ENCODE measurements around the gene MSANTD2. TPM values are rescaled to one million over a fixed set of nuclear protein-coding genes. Genes with fewer than 3 reads are reported as not detected.
A peak's percentile ranks its signal among the peaks of the same experiment; 100 is the strongest.

The MSANTD2 gene
- total and polyA plus RNA-seq, 9 of the 15 experiments (the other 6 are each of a cell fraction or from before 2014, with no cell fraction given), result 1.3 to 9.9 (median 5.3) TPM

GRCh38 chr11:124807201-124807600 lies 7.0 kb upstream of the MSANTD2 start:
- ChIA-PET POLR2A (no interaction called here), CTCF (ENCODE audit: low intra/inter-chr PET ratio) (no interaction called here)
- Histone ChIP-seq H3K9me1 (ENCODE audit: control insufficient read depth, insufficient read depth, low read length) (no peaks in the 10 kb centered on the region), H3K9me3 (replicated peaks; ENCODE audit: control insufficient read depth, insufficient read depth, low read depth, low read length) (no peaks in the 10 kb centered on the region), H3K27me3 (ENCODE audit: control insufficient read depth in 2 of 2, insufficient read depth in 2 of 2, low read length in 2 of 2) (peaks cover 0 to 12% of the 10 kb centered on the region in 2 experiments; a peak in 4 of 5 replicates), H3K9ac (ENCODE audit: insufficient read depth in 1 of 2, low read depth in 2 of 2, low read length in 2 of 2) (no peak overlapping the region), H3K79me2 (ENCODE audit: control insufficient read depth, insufficient read depth, low read length) (no peaks in the 10 kb centered on the region), H2AFZ (ENCODE audit: low read depth, low read length) (no peak overlapping the region), H3K4me1 (replicated peaks in 1 of 2; ENCODE audit: control insufficient read depth in 2 of 2, insufficient read depth in 2 of 2, low read length in 2 of 2) (peaks cover 7 to 11% of the 10 kb centered on the region in 2 experiments; a peak in 4 of 5 replicates), H3K27ac (ENCODE audit: extremely low read depth, low read depth, low read length) (no peak overlapping the region), H4K20me1 (replicated peaks; ENCODE audit: control insufficient read depth, insufficient read depth, low read length) (no peaks in the 10 kb centered on the region), H3K4me3 (no peak overlapping the region), H3K4me2 (ENCODE audit: insufficient read depth, low read length) (no peak overlapping the region), H3K36me3 (ENCODE audit: control insufficient read depth, insufficient read depth, low read length) (no peaks in the 10 kb centered on the region)
- no TSS peak for BruUV-seq (replicated peaks)
- DNase-seq (ENCODE audit: extremely low read depth in 1 of 4, low spot score in 3 of 4) (no peak), FAIRE-seq (no peak), ATAC-seq (no peak)
- intact Hi-C loops (cut with micrococcal nuclease) (no loop called here), in situ Hi-C loops (cut with MboI) (no loop called here)
- TF ChIP-seq TSC22D4 (tag; IDR thresholded peaks at IDR 0.05) (no peak), PPARD (CRISPR knock-in tag; IDR thresholded peaks at IDR 0.05) (no peak), MED1 (CRISPR knock-in tag; IDR thresholded peaks at IDR 0.05; ENCODE audit: borderline replicate concordance) (no peak)
- 2% methylated on average over 5 of the region's 5 CpGs for WGBS (ENCODE audit: insufficient coverage, low coverage, missing lambda C conversion rate)

- ChIA-PET CTCF (ENCODE audit: low intra/inter-chr PET ratio) (no interaction called here), POLR2A (interaction anchor here (1.1 to 1.4 kb wide), 2 partner anchors 13 to 168 kb away, joined by 3 to 4 read pairs; no protein-coding TSS in a partner anchor)
- intact Hi-C loops (cut with micrococcal nuclease), result no loop called here
- Histone ChIP-seq H3K9ac (ENCODE audit: insufficient read depth in 1 of 2, low read depth in 2 of 2, low read length in 2 of 2) (no peak overlapping the region), H3K27me3 (ENCODE audit: control insufficient read depth in 2 of 2, insufficient read depth in 2 of 2, low read length in 2 of 2) (peaks cover 2 to 12% of the 10 kb centered on the region in 2 experiments), H3K79me2 (ENCODE audit: control insufficient read depth, insufficient read depth, low read length) (no peaks in the 10 kb centered on the region), H3K4me2 (ENCODE audit: insufficient read depth, low read length) (no peak overlapping the region; the same call in 1 of the 2 replicates), H3K9me1 (ENCODE audit: control insufficient read depth, insufficient read depth, low read length) (no peaks in the 10 kb centered on the region), H3K36me3 (ENCODE audit: control insufficient read depth, insufficient read depth, low read length) (no peaks in the 10 kb centered on the region), H4K20me1 (replicated peaks; ENCODE audit: control insufficient read depth, insufficient read depth, low read length) (no peaks in the 10 kb centered on the region), H3K27ac (ENCODE audit: extremely low read depth, low read depth, low read length) (no peak overlapping the region), H3K9me3 (replicated peaks; ENCODE audit: control insufficient read depth, insufficient read depth, low read depth, low read length) (no peaks in the 10 kb centered on the region), H3K4me1 (replicated peaks in 1 of 2; ENCODE audit: control insufficient read depth in 2 of 2, insufficient read depth in 2 of 2, low read length in 2 of 2) (peaks cover 7 to 17% of the 10 kb centered on the region in 2 experiments; a peak in 4 of 5 replicates), H3K4me3 (no peak overlapping the region), H2AFZ (ENCODE audit: low read depth, low read length) (no peak overlapping the region)
- no peak for FAIRE-seq
- no TSS peak for BruUV-seq (replicated peaks)
- 5% methylated on average over 3 of the region's 3 CpGs for WGBS (ENCODE audit: insufficient coverage, low coverage, missing lambda C conversion rate)
- in situ Hi-C loops (cut with MboI), result no loop called here
- DNase-seq (ENCODE audit: extremely low read depth in 1 of 4, low spot score in 3 of 4), result peak in 1 of 4 experiments; percentile 11
- no peak for ATAC-seq
- TF ChIP-seq SOX6 (IDR thresholded peaks at IDR 0.05), result peak; percentile 67; the same call in 1 of the 2 replicates
- no peak for TF ChIP-seq CTCF (IDR thresholded peaks at IDR 0.05 in 2 of 3, conservative IDR thresholded peaks at IDR 0.05 in 1 of 3; ENCODE audit: insufficient read depth in 2 of 3, low read depth in 1 of 3, low read length in 3 of 3)
- no peak for TF ChIP-seq ZNF41 (CRISPR knock-in tag; conservative IDR thresholded peaks at IDR 0.05)
- TF ChIP-seq OTX1 (CRISPR knock-in tag; IDR thresholded peaks at IDR 0.05), result no peak
- no peak for TF ChIP-seq NR1H2 (CRISPR knock-in tag; IDR thresholded peaks at IDR 0.05)
- TF ChIP-seq HES1 (IDR thresholded peaks at IDR 0.05; ENCODE audit: low read depth), result 0 out of 2 replicates have a peak, but pooled peaks have one; percentile 14
- no peak for TF ChIP-seq ZNF778 (CRISPR knock-in tag; IDR thresholded peaks at IDR 0.05)
- TF ChIP-seq HNRNPLL (IDR thresholded peaks at IDR 0.05; ENCODE audit: low read depth, low read length, poor library complexity, severe bottlenecking), result no peak
- TF ChIP-seq MYNN (IDR thresholded peaks at IDR 0.05), result no peak
- no peak for TF ChIP-seq MYNN (CRISPR knock-in tag; IDR thresholded peaks at IDR 0.05)
- no peak for TF ChIP-seq ZNF239 (CRISPR knock-in tag; IDR thresholded peaks at IDR 0.05)
- no peak for TF ChIP-seq SMC3 (conservative IDR thresholded peaks at IDR 0.05; ENCODE audit: insufficient read depth, low read depth, low read length)
Measured at GRCh38 chr11:124804884-124805283, 4.7 kb upstream of the MSANTD2 start.
